DND-41 (cell line): ENCODE results near the gene MAP4K3.

Experiments used
- ATAC-seq: fragments of 200-7000 bp; cut with Tn5 transposase; 3 replicates; pipeline ENCODE4 v1.9.1; 2021; ENCODE audit warnings: low read depth; ENCODE audit not compliant: insufficient read depth
- DNase-seq: peaks from one replicate; pipeline ENCODE4 v3.0.0-alpha.2; 2020
- H2AFZ ChIP-seq: 2 replicates; pipeline ENCODE4 v1.6.0; 2012; ENCODE audit warnings: low read depth, low read length
- H3K27ac ChIP-seq: 2 replicates; pipeline ENCODE4 v1.5.1; 2012; ENCODE audit warnings: low read length, inconsistent platforms
- H3K27me3 ChIP-seq: fragments of 200-600 bp; sonication (generic); 2 replicates; pipeline ENCODE4 v1.6.0; 2012; ENCODE audit warnings: low read length, mild to moderate bottlenecking, inconsistent platforms; ENCODE audit not compliant: insufficient read depth, poor library complexity
- H3K36me3 ChIP-seq: 2 replicates; pipeline ENCODE4 v1.5.1; 2012; ENCODE audit warnings: low read length, inconsistent platforms; ENCODE audit not compliant: insufficient read depth
- H3K4me1 ChIP-seq: 2 replicates; pipeline ENCODE4 v1.5.1; 2012; ENCODE audit warnings: mild to moderate bottlenecking, low read length; ENCODE audit not compliant: insufficient read depth
- H3K4me2 ChIP-seq: 2 replicates; pipeline ENCODE4 v1.6.0; 2012; ENCODE audit warnings: mild to moderate bottlenecking, moderate library complexity, low read length, inconsistent platforms; ENCODE audit not compliant: insufficient read depth
- H3K4me3 ChIP-seq, 2 experiments: fragments of 200-600 bp in 1 of 2; shearing (Covaris generic) in 1 of 2; 2 replicates each; pipeline ENCODE4 v1.5.1; 2012 to 2016; ENCODE audit warnings: inconsistent platforms in 2 of 2, low read length in 2 of 2, mild to moderate bottlenecking in 2 of 2, low read depth in 1 of 2, moderate library complexity in 1 of 2
- H3K79me2 ChIP-seq: 2 replicates; pipeline ENCODE4 v1.6.0; 2012; ENCODE audit warnings: low read length, inconsistent platforms; ENCODE audit not compliant: insufficient read depth
- H3K9ac ChIP-seq: 2 replicates; pipeline ENCODE4 v1.6.0; 2012; ENCODE audit warnings: low read depth, mild to moderate bottlenecking, inconsistent platforms, low read length, moderate library complexity
- H3K9me3 ChIP-seq: 2 replicates; pipeline ENCODE4 v1.5.1; 2012; ENCODE audit warnings: low read length, moderate library complexity, mild to moderate bottlenecking, inconsistent platforms; ENCODE audit not compliant: insufficient read depth, severe bottlenecking
- H4K20me1 ChIP-seq: 2 replicates; pipeline ENCODE4 v1.6.0; 2012; ENCODE audit warnings: low read length; ENCODE audit not compliant: insufficient read depth
- EZH2 ChIP-seq: IDR thresholded peaks from 3 replicates; pipeline ENCODE4 v1.6.1; 2012; ENCODE audit warnings: borderline replicate concordance, low read depth, mild to moderate bottlenecking, moderate library complexity, low read length, inconsistent platforms; ENCODE audit not compliant: severe bottlenecking
- TF ChIP-seq, protein P1 (sequence below): IDR thresholded peaks from 2 replicates; pipeline ENCODE4 v1.5.1; 2012; ENCODE audit warnings: borderline replicate concordance, low read length, moderate library complexity, mild to moderate bottlenecking; ENCODE audit not compliant: poor library complexity, severe bottlenecking; ENCODE audit errors: extremely low read depth

Gene MAP4K3

DNA sequence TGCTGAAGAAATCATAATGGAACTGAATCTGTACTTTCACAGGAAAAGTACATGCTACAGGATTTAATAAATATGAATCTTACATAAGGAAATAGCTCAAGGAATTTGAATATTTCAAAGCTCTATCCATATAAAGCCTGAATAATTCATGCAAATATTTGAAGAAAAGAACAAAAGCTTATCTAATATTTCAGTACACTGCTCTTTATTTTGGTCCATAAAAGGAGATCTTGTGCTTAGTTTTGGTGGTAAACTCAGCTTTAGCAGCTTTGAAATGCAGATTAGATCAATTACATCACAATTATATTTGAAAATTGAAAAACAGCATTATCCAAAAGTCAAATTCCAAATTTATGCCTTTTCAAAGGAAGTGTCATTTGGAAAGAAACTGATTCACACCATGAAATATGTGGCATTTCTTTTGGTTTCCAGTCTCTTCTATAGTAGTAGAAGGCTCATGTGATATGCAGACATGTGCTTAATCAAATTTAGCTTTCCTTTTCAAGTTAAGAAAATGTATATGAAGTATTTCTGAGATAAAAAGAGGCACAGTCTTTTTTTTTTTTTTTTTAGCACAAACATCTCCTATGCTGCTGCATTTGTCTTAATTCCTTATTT lies 42.1 kb upstream of the MAP4K3 start:
- H3K9me3 ChIP-seq = peaks cover 2% of the 10 kb centered on the region
- H3K79me2 ChIP-seq = no peaks in the 10 kb centered on the region
- TF ChIP-seq, protein P1, sequence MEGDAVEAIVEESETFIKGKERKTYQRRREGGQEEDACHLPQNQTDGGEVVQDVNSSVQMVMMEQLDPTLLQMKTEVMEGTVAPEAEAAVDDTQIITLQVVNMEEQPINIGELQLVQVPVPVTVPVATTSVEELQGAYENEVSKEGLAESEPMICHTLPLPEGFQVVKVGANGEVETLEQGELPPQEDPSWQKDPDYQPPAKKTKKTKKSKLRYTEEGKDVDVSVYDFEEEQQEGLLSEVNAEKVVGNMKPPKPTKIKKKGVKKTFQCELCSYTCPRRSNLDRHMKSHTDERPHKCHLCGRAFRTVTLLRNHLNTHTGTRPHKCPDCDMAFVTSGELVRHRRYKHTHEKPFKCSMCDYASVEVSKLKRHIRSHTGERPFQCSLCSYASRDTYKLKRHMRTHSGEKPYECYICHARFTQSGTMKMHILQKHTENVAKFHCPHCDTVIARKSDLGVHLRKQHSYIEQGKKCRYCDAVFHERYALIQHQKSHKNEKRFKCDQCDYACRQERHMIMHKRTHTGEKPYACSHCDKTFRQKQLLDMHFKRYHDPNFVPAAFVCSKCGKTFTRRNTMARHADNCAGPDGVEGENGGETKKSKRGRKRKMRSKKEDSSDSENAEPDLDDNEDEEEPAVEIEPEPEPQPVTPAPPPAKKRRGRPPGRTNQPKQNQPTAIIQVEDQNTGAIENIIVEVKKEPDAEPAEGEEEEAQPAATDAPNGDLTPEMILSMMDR = no peak
- no peak for TF ChIP-seq EZH2
- no peak overlapping the region for H3K4me3 ChIP-seq
- no peaks in the 10 kb centered on the region for H3K27me3 ChIP-seq
- H3K36me3 ChIP-seq = no peaks in the 10 kb centered on the region
- DNase-seq = no peak
- no peak overlapping the region for H3K27ac ChIP-seq
- no peaks in the 10 kb centered on the region for H4K20me1 ChIP-seq
- H3K4me2 ChIP-seq = no peak overlapping the region
- no peak overlapping the region for H2AFZ ChIP-seq
- ATAC-seq = no peak
- no peaks in the 10 kb centered on the region for H3K4me1 ChIP-seq
- H3K9ac ChIP-seq = no peak overlapping the region

DNA sequence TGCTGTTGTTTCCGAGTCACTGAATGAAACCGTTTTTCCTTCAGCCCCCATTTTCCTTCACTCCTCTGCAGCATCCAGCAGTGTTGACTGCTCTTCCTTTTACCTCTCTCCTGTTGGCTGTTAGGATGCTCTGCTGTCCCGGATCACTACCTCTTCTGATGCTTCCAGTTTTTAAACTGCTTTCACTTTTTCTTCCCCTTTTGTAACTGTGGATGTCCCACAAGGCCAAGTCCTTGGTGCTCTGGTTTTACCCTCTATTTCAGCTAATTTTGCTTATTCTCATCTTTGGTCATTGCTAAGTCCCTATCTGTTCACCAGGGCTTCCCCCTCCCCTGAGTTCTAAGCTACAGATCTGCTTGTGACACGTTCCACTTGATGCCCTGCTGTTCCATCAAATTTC lies 39.4 kb upstream of the MAP4K3 start:
- no peak overlapping the region for H3K4me3 ChIP-seq
- H3K36me3 ChIP-seq = no peaks in the 10 kb centered on the region
- TF ChIP-seq, protein P1 = no peak
- TF ChIP-seq EZH2 = no peak
- H3K4me1 ChIP-seq = no peaks in the 10 kb centered on the region
- ATAC-seq (no peak), DNase-seq (no peak)
- no peak overlapping the region for H3K4me2 ChIP-seq
- H4K20me1 ChIP-seq = no peaks in the 10 kb centered on the region
- H3K27ac ChIP-seq = no peak overlapping the region
- no peak overlapping the region for H2AFZ ChIP-seq
- no peaks in the 10 kb centered on the region for H3K79me2 ChIP-seq
- no peak overlapping the region for H3K9ac ChIP-seq
- H3K9me3 ChIP-seq = peaks cover 2% of the 10 kb centered on the region
- H3K27me3 ChIP-seq = no peaks in the 10 kb centered on the region

DNA sequence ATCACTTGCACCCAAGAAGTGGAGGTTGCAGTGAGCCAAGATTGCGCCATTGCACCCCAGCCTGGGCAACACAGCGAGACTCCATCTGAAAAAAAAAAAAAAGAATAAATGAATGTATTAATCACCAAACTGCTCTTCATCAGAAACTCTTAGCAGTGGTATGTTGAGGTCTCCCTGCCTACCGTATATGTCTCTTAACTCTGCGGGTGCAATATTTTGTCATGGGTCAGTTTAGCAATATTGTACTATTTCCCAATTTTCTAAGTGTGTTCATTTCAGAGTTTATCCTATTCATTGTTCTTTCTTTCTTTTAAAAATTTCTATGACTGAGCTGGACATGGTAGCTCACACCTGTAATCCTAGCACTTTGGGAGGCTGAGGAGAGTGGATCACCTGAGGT lies 37.9 kb upstream of the MAP4K3 start:
- H3K9me3 ChIP-seq = peaks cover 2% of the 10 kb centered on the region
- no peak overlapping the region for H2AFZ ChIP-seq
- no peak overlapping the region for H3K4me3 ChIP-seq
- no peaks in the 10 kb centered on the region for H3K79me2 ChIP-seq
- H4K20me1 ChIP-seq = no peaks in the 10 kb centered on the region
- no peak overlapping the region for H3K9ac ChIP-seq
- no peak overlapping the region for H3K27ac ChIP-seq
- H3K27me3 ChIP-seq = no peaks in the 10 kb centered on the region
- no peak for DNase-seq
- H3K4me2 ChIP-seq = no peak overlapping the region
- TF ChIP-seq EZH2 = no peak
- TF ChIP-seq, protein P1 = no peak
- no peaks in the 10 kb centered on the region for H3K4me1 ChIP-seq
- no peaks in the 10 kb centered on the region for H3K36me3 ChIP-seq
- ATAC-seq = no peak
